OCI-LY7 (cell line): ENCODE data around the gene RAPGEF4.

Experiments used
- EZH2phosphoT487 ChIP-seq: fragments of 200-600 bp; sonication (generic); IDR thresholded peaks from 2 replicates; pipeline ENCODE4 v1.6.1; 2018; ENCODE audit warnings: low read depth, borderline replicate concordance, mild to moderate bottlenecking, mixed run types, antibody characterized with exemption, low read length, moderate library complexity, mixed read lengths
- TF ChIP-seq, protein P1 (sequence below): fragments of 200-600 bp; sonication (generic); conservative IDR thresholded peaks from 2 replicates; pipeline ENCODE4 v1.5.1; 2014; ENCODE audit warnings: mild to moderate bottlenecking, antibody characterized with exemption, low read length, moderate library complexity, mixed read lengths

DNA sequence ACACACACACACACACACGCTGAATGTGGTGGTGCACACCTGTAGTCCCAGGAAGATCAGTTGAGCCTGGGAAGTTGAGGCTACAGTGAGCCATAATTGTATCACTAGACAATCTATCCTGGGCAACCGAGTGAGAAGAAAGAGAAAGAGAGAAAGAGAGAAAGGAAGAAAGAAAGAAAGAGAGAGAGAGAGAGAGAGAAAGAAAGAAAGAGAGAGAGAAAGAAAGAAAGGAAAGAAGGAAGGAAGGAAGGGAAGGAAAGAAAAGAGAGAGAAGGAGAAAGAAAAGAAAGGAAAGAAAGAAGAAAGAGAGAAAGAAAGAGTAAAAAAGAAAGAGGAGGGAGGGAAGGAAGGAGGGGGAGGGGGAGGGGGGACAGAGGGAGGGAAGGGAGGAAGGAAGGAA, 190.0 kb downstream of the RAPGEF4 start:
- TF ChIP-seq, protein P1, sequence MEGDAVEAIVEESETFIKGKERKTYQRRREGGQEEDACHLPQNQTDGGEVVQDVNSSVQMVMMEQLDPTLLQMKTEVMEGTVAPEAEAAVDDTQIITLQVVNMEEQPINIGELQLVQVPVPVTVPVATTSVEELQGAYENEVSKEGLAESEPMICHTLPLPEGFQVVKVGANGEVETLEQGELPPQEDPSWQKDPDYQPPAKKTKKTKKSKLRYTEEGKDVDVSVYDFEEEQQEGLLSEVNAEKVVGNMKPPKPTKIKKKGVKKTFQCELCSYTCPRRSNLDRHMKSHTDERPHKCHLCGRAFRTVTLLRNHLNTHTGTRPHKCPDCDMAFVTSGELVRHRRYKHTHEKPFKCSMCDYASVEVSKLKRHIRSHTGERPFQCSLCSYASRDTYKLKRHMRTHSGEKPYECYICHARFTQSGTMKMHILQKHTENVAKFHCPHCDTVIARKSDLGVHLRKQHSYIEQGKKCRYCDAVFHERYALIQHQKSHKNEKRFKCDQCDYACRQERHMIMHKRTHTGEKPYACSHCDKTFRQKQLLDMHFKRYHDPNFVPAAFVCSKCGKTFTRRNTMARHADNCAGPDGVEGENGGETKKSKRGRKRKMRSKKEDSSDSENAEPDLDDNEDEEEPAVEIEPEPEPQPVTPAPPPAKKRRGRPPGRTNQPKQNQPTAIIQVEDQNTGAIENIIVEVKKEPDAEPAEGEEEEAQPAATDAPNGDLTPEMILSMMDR, result no peak
- TF ChIP-seq EZH2phosphoT487, result no peak
